AG09309 (cell line): ENCODE measurements around the gene TMEM40.

Experiments used
- DNase-seq: peaks from one replicate; pipeline ENCODE4 v3.0.0-alpha.2; 2010; ENCODE audit warnings: low read depth
- H3K4me3 ChIP-seq: 2 replicates; pipeline ENCODE4 v1.5.1; 2011; ENCODE audit warnings: mild to moderate bottlenecking, low read depth, low read length, moderate library complexity; ENCODE audit not compliant: control insufficient read depth
- CTCF ChIP-seq: IDR thresholded peaks from 2 replicates; pipeline ENCODE4 v1.5.1; 2011; ENCODE audit warnings: mild to moderate bottlenecking, low read depth, low read length, inconsistent platforms; ENCODE audit not compliant: insufficient read depth, control insufficient read depth; ENCODE audit errors: missing control alignments

TMEM40 gene

GRCh38 chr3:12756635-12757034 is 2.4 kb downstream of the TMEM40 start:
- TF ChIP-seq CTCF: no peak
- no peak overlapping the region for H3K4me3 ChIP-seq
- no peak for DNase-seq

GRCh38 chr3:12756175-12756574 is 2.9 kb downstream of the TMEM40 start:
- DNase-seq: no peak
- H3K4me3 ChIP-seq: no peak overlapping the region
- TF ChIP-seq CTCF: no peak

- TF ChIP-seq CTCF: no peak
- no peak overlapping the region for H3K4me3 ChIP-seq
- no peak for DNase-seq
Measured at GRCh38 chr3:12755754-12756153, 3.3 kb downstream of the TMEM40 start.

GRCh38 chr3:12754313-12754712 is 4.7 kb downstream of the TMEM40 start:
- no peak for DNase-seq
- no peak overlapping the region for H3K4me3 ChIP-seq
- TF ChIP-seq CTCF: no peak

- no peak for TF ChIP-seq CTCF
- no peak for DNase-seq
Measured at GRCh38 chr3:12753275-12754028, 5.6 kb downstream of the TMEM40 start.

GRCh38 chr3:12752809-12753208 is 6.2 kb downstream of the TMEM40 start:
- DNase-seq: no peak
- no peak for TF ChIP-seq CTCF

More at GRCh38 chr3:12753275-12754028, 5.6 kb downstream of the TMEM40 start:
- no peak overlapping the region for H3K4me3 ChIP-seq

GRCh38 chr3:12752102-12752501 is 7.0 kb downstream of the TMEM40 start:
- no peak for TF ChIP-seq CTCF
- H3K4me3 ChIP-seq: no peak overlapping the region
- DNase-seq: no peak

More at GRCh38 chr3:12752809-12753208, 6.2 kb downstream of the TMEM40 start:
- no peak overlapping the region for H3K4me3 ChIP-seq
